ELF-1 (cell line): ENCODE data around the gene SLC9B2.
"Not testable (repeated sequence)": the region's sequence is repeated elsewhere in the genome, so short reads cannot be mapped to it uniquely, and the experiment has no call there.

Experiments
- DNase-seq: peaks from one replicate; pipeline ENCODE4 v3.0.0-alpha.2; 2016; ENCODE audit warnings: low read depth, low spot score

The SLC9B2 gene

DNA sequence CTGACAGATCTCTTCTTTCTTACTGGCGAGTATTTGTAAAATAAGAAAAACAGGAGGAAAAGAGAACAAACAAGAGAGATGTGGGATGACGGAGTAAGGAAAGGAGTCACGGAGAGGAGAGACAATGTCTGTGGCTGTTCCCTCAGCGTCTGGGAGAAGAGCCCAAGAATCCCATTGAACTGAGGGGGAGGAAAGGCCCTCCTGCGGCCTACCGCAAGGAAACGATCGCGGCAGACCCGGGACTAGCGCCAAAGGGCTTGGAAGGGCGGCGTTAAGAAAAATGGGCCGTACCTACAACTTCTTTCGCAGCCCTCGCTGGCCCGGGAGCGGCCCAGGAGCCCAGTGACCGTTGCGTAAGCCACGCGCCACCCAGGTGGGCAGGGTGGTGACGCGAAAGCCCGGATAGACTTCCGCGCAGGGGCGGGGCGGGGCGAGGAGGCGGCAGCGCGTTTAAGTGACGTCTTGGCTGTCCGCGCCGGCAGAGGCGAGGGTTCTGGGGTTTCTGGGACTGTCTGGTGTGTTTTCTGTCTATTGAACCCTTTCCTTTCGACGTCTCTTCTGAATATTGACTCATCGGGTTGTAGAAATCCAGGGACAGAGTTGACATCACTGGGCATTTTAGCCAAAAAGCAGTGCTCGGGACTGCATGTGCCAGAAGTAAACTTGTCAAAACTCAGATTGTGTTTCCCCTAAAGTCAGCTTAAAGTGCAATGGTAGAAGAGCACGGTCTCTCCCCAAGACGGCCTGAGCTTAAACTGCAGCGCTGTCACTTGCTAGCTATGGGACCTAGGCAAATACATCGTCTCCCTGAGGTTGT is 57.0 kb downstream of the SLC9B2 start, which contains the start of gene SLC9B1:
SLC9B1 (minus strand) TSS at position 398 of the 817 bp plus-strand sequence. CDS start 27,994 bp downstream, outside the sequence.
- DNase-seq: peak; percentile 94

- no peak for DNase-seq
Observed at GRCh38 chr4:103018391-103019307, 57.9 kb downstream of the SLC9B2 start.

DNA sequence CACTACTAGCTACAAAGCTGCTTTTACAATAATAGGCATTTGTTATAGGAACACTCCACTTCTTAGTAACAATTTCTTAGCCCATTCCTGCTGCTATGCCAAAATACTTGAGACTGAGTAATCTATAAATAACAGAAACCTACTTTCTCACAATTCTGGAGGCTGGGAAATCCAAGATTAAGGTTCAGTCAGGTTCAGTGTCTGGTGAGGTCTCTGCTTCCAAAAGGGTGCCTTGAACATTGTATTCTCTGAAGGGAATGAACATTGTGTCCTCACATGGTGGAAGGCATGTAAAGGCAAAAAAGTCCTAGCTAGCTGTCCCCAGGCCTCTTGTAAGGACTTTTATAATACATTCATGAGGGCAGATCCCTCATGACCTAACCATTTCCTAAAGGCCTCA is 64.0 kb downstream of the SLC9B2 start:
- no peak for DNase-seq

DNA sequence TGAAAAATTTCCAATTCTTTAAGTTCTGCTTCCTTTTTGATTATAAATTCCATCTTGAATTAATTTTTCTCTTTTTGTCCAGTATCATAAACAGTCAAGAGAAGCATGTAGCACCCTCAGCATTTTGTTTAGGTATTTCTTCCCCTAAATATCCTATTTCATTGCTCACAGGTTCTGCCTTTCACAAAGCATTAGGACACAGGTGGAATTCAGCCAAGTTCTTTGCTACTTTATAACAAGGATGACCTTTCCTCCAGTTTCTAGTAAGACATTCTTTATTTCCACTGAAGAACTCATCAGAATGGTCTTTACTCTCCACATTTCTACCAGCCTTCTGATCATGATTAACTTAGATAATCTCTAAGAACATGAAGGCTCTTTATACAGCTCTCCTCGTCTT is 64.5 kb downstream of the SLC9B2 start:
- DNase-seq: no peak

DNA sequence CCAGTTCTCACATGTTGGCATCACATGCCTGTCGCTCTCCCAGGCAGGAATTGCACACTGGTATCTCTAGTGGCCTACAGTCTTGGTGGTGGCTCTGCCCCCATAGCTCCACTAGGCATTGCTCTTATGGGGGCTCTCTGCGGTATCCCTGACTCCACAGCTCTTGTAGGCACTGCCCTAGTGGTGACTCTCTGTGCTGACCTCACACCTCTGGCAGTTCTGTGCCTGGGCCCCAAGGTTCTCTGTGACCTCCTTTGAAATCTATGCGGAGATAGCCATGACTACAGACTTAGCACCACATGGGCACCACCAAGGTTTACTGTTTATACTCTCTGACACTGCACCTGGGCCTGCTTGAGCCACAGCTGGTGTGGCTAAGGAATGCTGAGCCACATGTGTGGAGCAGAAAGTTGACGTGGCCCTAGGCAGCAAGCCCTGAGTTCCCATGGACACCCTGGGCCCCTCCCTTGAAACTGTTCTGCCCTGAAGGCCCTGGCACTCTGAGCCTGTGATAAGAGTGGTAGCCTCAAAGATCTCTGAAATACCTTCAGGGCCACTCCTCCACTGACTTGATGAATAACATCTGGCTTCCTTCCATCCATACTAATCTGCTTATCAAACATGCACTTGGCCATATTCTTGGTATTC is 65.1 kb downstream of the SLC9B2 start:
- peak; percentile 59 for DNase-seq

DNA sequence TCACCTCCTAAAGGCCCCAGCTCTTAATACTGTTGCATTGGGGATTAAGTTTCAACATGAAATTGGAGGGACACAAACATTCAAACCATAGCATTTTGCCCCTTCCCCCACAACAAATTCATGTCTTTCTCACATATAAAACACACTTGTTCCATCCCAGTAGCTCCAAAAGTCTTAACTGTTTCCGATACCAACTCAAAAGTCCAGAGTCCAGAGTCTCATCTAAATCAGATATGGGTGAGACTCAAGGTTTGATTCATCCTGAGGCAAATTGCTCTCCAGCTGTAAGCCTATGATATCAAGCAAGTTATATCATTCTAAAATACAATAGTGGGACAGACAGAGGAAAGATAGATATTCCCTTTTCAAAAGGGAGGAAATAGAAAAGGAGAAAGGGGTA is 65.8 kb downstream of the SLC9B2 start:
- no peak for DNase-seq

DNA sequence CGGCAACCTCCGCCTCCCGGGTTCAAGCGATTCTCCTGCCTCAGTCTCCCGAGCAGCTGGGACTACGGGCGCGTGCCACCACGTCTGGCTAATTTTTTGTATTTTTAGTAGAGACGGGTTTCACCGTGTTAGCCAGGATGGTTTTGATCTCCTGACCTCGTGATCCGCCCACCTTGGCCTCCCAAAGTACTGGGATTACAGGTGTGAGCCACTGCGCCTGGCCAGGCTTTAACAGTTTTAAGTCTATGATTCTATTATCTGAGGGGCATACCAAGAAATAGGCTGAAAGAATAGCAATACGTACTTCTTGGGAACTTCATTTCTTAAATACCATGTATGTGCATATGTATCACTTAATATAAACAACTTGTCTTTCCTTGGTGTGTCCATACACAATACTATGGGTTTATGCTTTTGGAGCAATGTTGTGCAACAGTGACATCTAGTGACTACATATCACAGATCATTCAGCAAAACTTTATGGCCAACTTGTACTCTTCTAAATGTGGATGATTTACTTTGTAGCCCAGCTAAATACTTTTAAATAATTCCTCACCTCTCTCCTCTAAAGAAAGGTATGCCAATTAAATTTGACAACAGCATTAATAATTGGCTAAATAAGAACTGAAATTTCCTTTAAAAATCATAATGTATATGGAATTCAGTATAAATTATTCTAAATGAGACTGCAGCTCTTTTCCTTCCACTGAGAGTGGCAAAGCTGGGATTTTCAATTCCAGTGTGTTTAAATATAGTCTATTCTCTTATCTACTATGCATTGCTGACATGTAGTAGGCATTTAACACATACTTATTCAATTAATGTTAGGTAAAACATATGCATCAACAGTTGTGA is 67.5 kb downstream of the SLC9B2 start:
- no peak for DNase-seq

DNA sequence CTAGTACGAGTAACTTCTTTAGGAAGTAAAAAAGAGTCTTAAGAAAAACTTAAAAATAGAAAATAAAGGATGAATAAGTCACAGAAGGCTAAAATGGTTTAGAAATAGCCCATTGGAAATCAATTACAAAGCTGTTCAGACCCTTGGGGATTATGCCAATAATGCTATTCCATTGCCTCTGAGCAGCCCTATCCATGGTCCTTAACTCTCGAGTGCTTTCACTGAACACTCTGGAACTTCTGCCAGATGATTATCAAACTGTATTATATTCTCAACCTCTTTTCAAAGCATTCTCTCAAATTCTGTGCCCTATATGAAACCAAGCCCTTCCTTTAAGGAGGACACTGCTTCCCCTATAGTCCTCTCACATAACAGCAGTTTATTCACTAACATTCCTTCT is 74.0 kb downstream of the SLC9B2 start:
- no peak for DNase-seq

DNA sequence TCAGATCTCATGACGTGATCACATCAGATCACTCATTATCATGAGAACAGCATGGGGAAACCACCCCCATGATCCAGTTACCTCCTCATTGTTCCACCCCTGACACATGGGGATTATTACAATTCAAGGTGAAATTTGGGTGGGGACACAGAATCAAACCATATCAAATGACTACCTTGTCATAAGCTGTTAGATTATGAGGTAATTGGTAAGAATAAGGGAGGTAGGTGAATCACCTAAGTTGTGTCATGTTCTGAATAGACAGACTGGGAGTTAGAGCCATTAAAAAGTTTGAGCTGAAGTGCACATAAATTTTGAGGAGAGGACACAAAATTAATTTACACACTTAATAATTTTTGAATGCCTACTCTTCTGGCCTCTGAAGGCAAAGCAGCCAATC is 81.8 kb downstream of the SLC9B2 start:
- DNase-seq: no peak

GRCh38 chr4:102993985-102994384 is 82.6 kb downstream of the SLC9B2 start:
- DNase-seq: not testable (repeated sequence)

- DNase-seq: no peak
Observed at GRCh38 chr4:102988429-102989020, 88.0 kb downstream of the SLC9B2 start.

DNA sequence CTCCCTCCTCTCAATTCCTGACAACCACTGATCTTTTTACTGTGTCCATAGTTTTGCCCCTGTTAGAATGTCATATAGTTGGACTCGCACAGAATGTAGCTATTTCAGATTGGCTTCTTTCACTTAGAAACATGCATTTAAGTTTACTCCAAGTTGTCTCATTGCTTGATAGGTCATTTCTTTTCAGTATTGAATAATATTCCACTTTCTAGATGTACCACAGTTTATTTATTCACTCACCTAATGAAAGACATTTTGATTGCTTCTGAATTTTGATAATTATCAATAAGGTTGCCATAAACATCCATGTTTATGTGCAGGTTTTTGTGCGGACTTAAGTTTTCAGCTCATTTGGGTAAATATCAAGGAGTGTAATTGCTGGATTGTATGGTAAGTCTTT is 95.6 kb downstream of the SLC9B2 start:
- no peak for DNase-seq
